ENCODE measurements around the gene ZNF273. TPM values are rescaled to one million over a fixed set of nuclear protein-coding genes. Genes with fewer than 3 reads are reported as not detected.
"Not testable (repeated sequence)": the region's sequence is repeated elsewhere in the genome, so short reads cannot be mapped to it uniquely, and the experiment has no call there.

ZNF273 gene
- total RNA-seq, 1 donor from 2014 or later: 2.1 TPM

- DNase-seq (ENCODE audit: low spot score): not testable (repeated sequence)
These were observed 41.8 kb downstream of the ZNF273 start for GRCh38 chr7:64944667-64945502.

GRCh38 chr7:64945503-64946175 is 42.6 kb downstream of the ZNF273 start:
- no peak for DNase-seq (ENCODE audit: low spot score)

GRCh38 chr7:64946772-64947171 is 43.7 kb downstream of the ZNF273 start:
- no peak for DNase-seq (ENCODE audit: low spot score)

GRCh38 chr7:64947252-64948000 is 44.4 kb downstream of the ZNF273 start:
- DNase-seq (ENCODE audit: low spot score): no peak

- DNase-seq (ENCODE audit: low spot score): not testable (repeated sequence)
These were observed 45.7 kb downstream of the ZNF273 start for GRCh38 chr7:64948774-64949173.

GRCh38 chr7:64950673-64951072 is 47.6 kb downstream of the ZNF273 start:
- not testable (repeated sequence) for DNase-seq (ENCODE audit: low spot score)

- no peak for DNase-seq (ENCODE audit: low spot score)
These were observed 48.3 kb downstream of the ZNF273 start for GRCh38 chr7:64951250-64951848.

GRCh38 chr7:64959072-64959747 is 56.1 kb downstream of the ZNF273 start:
- no peak for DNase-seq (ENCODE audit: low spot score)

- DNase-seq (ENCODE audit: low spot score): no peak
These were observed 62.5 kb downstream of the ZNF273 start for GRCh38 chr7:64965594-64965993.

- no peak for DNase-seq (ENCODE audit: low spot score)
These were observed 75.6 kb downstream of the ZNF273 start for GRCh38 chr7:64978497-64979203.

Other genes starting within 250 kb of the ZNF273 start
- gene ZNF107, start 237.1 kb upstream of the ZNF273 start, total RNA-seq: 4.0 TPM
- gene ZNF138, start 108.8 kb upstream of the ZNF273 start, total RNA-seq: 4.0 TPM
- 58.1 TPM for gene ZNF117, start 87.8 kb downstream of the ZNF273 start, total RNA-seq
- gene ERV3-1, start 103.4 kb downstream of the ZNF273 start, total RNA-seq: 78.9 TPM

Data from mesenteric fat pad (tissue), 1 donor.